ENCODE results near the gene PGS1. TPM values are rescaled to one million over a fixed set of nuclear protein-coding genes. Genes with fewer than 3 reads are reported as not detected.
A peak's percentile ranks its signal among the peaks of the same experiment; 100 is the strongest.

The PGS1 gene
- total RNA-seq, 2 experiments from 2014 or later = 46.5 to 51.0 TPM

DNA sequence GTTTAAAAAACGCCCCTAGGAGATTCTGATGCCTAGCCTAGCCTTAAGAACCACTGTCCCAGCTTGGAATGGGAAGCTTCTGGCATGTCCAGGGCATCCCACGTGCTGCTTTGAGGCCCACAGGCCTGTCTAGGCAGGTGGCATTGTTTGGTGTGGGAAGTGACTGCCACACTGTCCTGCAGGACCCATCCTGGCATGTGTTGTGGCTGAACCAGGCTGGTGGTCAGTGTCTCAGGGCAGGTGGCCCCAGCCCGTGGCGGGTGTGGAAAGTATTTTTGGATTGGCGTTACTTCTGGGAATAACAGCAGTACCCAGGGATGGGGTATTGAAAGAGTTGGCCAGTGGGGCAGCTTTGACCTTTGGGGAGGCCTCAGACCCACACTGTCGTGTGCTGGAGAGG, 27.9 kb downstream of the PGS1 start:
- no peak for DNase-seq
- H3K4me3 Mint-ChIP-seq = no peak overlapping the region
- ChIA-PET CTCF (interaction anchor here (0.6 kb wide), 1 partner anchor 470 kb away, joined by 3 read pairs; no protein-coding TSS in a partner anchor), POLR2A (interaction anchor here (1.7 kb wide), 1 partner anchor 25 kb away, joined by 5 read pairs; no protein-coding TSS in a partner anchor)
- H3K4me1 Mint-ChIP-seq (ENCODE audit: low read depth) = peaks cover 43% of the 10 kb centered on the region
- peak overlapping the region; percentile 55 for H3K27ac Mint-ChIP-seq
- no peaks in the 10 kb centered on the region for H3K9me3 Mint-ChIP-seq (ENCODE audit: insufficient read depth)
- peaks cover 40% of the 10 kb centered on the region for H3K36me3 Mint-ChIP-seq (ENCODE audit: low read depth)
- no peaks in the 10 kb centered on the region for H3K27me3 Mint-ChIP-seq (ENCODE audit: low read depth)
- ATAC-seq = no peak

DNA sequence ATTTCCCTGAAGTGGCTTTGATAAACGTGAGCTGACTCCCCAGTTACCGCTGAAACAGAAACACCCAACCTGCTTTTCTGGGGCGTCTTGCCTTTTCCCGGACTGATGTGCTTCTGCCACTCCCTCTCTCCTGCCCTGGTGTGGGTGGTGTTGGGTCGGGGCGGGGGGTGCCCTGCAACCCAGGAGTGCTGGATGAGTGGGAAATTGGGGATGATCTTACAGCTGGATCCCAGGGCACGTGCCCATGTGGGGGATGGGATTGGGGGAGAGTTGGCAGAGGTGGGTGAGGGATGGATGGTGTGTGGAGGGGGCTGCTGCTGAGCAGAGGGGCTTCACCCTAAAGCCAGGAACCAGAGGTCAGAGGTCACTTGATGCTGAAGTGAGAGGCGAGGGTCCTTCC, 28.5 kb downstream of the PGS1 start:
- ChIA-PET CTCF (no interaction called here), POLR2A (interaction anchor here (1.7 kb wide), 1 partner anchor 25 kb away, joined by 5 read pairs; no protein-coding TSS in a partner anchor)
- DNase-seq = no peak
- no peaks in the 10 kb centered on the region for H3K9me3 Mint-ChIP-seq (ENCODE audit: insufficient read depth)
- H3K36me3 Mint-ChIP-seq (ENCODE audit: low read depth) = peaks cover 38% of the 10 kb centered on the region
- no peak for ATAC-seq
- H3K4me1 Mint-ChIP-seq (ENCODE audit: low read depth) = peaks cover 47% of the 10 kb centered on the region
- H3K27me3 Mint-ChIP-seq (ENCODE audit: low read depth) = no peaks in the 10 kb centered on the region
- peak overlapping the region; percentile 55 for H3K27ac Mint-ChIP-seq
- no peak overlapping the region for H3K4me3 Mint-ChIP-seq

DNA sequence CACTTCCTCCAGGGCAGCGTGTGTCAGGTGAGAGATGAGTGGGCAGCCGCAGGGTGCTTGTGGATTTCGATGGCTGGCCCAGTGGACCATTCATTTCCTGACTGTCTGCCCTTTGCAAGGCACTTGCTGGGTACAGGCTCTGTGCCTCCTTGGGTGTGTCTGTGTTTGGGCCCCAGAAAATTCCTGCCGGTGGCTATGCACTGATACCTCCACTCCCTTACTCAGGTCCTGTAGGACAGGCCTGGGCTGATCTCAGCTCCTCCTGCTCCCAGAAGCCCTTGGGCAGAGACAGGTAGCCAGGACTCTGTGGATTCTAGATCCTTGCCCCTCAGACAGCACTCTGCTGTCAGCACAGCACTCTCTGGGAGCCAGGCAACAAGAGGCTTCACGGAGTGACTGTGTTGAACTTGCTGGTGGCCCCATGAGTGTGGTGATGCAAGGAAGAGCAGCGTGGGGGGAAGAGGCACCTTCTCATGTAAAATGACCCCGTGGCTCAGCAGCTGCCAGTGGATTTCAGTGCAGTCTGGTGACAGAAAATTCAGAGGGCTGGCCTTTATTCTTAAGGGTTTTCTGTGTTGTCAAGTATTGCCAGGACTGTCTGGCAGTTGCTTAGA, 29.0 kb downstream of the PGS1 start:
- peaks cover 35% of the 10 kb centered on the region for H3K36me3 Mint-ChIP-seq (ENCODE audit: low read depth)
- no peaks in the 10 kb centered on the region for H3K9me3 Mint-ChIP-seq (ENCODE audit: insufficient read depth)
- H3K27me3 Mint-ChIP-seq (ENCODE audit: low read depth) = no peaks in the 10 kb centered on the region
- no peak for ATAC-seq
- no peak overlapping the region for H3K4me3 Mint-ChIP-seq
- H3K4me1 Mint-ChIP-seq (ENCODE audit: low read depth) = peaks cover 53% of the 10 kb centered on the region
- no peak for DNase-seq
- H3K27ac Mint-ChIP-seq = peak overlapping the region; percentile 55
- ChIA-PET POLR2A (interaction anchor here (1.7 kb wide), 1 partner anchor 26 kb away, joined by 5 read pairs; no protein-coding TSS in a partner anchor), CTCF (no interaction called here)

DNA sequence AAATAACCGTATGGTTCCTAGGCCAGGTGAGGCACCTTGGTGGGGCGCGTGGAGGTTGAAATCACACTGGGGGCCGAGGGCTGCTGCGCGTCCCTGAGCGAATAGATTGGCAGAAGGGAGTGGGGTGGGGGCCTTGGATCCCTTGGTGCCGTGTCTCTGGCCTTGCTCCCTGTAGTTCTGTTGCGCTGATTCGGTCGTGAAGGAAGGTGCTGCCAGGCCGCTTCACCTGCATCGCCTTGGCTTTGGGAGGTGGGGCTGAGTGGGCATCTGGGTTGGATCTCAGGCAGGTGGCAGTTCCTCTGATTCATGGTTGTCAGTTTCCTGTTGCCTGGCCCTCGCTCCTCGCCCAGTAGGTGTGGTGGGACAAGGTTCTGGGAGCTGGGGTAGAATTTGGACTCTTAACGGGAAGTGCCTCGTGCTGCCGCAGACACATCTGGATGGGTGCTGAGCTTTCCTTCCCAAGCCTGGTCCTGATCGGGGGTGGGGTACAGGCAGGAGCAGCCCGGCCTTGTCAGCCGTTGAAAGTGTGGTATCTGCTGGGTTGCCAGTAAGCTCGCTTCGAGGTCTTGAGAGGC, 30.1 kb downstream of the PGS1 start:
- Mint-ChIP-seq H3K27me3 (ENCODE audit: low read depth) (no peaks in the 10 kb centered on the region), H3K36me3 (ENCODE audit: low read depth) (peaks cover 32% of the 10 kb centered on the region), H3K4me1 (ENCODE audit: low read depth) (peaks cover 63% of the 10 kb centered on the region), H3K9me3 (ENCODE audit: insufficient read depth) (no peaks in the 10 kb centered on the region), H3K27ac (peak overlapping the region; percentile 64), H3K4me3 (no peak overlapping the region)
- DNase-seq (no peak), ATAC-seq (no peak)
- POLR2A ChIA-PET = no interaction called here
- CTCF ChIA-PET = no interaction called here

DNA sequence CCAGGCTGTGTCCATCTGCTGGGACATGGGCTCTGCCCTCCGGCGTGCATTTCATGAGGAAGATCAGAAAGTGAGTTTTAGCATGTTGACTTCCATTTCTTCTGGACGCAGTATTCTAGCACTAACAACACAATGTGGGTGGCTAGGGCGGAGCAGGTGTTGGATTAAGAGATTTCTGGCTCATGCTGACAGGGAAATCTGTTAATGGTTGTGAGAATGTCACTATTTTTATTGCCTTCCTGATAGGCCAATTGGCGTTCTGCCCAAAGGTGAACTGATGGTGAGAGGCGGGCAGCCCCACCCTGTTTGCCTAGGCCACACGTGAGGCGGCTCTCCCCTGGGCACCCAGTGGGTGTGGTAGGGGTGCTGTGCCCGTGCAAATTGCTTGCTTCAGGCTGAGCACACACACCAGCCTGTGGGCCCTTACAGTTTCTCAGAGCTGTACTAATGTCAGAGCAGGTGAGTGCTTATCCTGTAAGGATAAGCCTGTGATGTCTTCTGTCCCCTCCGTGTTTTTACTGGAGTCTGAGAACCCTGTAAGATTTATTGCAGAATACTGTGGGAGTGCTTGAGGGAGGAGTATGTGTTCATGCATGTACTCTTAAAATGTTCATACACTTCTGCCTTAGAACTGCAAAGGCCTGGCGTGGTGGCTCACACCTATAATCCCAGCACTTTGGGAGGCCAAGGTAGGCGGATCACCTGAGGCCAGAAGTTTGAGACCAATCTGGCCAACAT, 30.9 kb downstream of the PGS1 start:
- H3K4me1 Mint-ChIP-seq (ENCODE audit: low read depth) = peaks cover 71% of the 10 kb centered on the region
- DNase-seq = no peak
- H3K4me3 Mint-ChIP-seq = no peak overlapping the region
- H3K36me3 Mint-ChIP-seq (ENCODE audit: low read depth) = peaks cover 27% of the 10 kb centered on the region
- no peak for ATAC-seq
- peak overlapping the region; percentile 64 for H3K27ac Mint-ChIP-seq
- POLR2A ChIA-PET = no interaction called here
- no peaks in the 10 kb centered on the region for H3K9me3 Mint-ChIP-seq (ENCODE audit: insufficient read depth)
- no peaks in the 10 kb centered on the region for H3K27me3 Mint-ChIP-seq (ENCODE audit: low read depth)
- CTCF ChIA-PET = interaction anchor here (1.3 to 1.6 kb wide), 2 partner anchors 13 to 158 kb away, joined by 3 to 6 read pairs; no protein-coding TSS in a partner anchor

DNA sequence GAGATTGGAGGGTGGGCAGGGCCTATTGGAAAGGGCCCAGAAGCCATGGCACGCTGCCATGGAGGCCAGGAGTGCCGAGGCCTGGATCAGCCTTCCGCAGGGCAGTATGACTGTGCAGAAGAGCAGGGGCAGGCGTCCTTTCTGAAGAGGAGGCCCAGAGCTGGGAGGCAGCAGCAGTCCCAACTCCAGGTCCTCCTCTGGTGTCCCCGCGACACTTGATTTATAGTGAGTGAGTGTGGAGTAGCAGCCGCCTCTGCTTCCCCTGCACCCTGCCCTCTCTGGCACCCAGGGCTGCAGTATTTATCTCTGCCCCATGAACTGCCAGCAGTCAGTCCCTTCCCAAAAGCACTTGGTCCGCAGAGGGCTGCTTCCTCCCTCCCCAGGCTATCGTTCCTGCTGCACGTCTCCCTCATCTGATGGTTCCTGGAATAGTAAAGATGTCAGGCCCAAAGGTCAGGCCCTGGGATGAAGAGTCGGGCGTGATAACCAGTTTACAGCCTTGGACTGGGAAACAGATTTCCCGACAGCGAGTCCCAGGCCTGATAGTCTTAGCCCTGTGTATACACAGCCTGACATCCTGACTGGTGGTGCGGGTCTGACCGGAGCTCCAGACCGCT, 32.9 kb downstream of the PGS1 start:
- peaks cover 31% of the 10 kb centered on the region for H3K36me3 Mint-ChIP-seq (ENCODE audit: low read depth)
- DNase-seq (no peak), ATAC-seq (no peak)
- no peaks in the 10 kb centered on the region for H3K9me3 Mint-ChIP-seq (ENCODE audit: insufficient read depth)
- CTCF ChIA-PET = interaction anchor here (0.6 to 1.8 kb wide), 10 partner anchors 8 to 50 kb away, joined by 3 to 8 read pairs (median 6); no protein-coding TSS in a partner anchor
- peak overlapping the region; percentile 74 for H3K27ac Mint-ChIP-seq
- no peak overlapping the region for H3K4me3 Mint-ChIP-seq
- H3K4me1 Mint-ChIP-seq (ENCODE audit: low read depth) = peaks cover 86% of the 10 kb centered on the region
- no peaks in the 10 kb centered on the region for H3K27me3 Mint-ChIP-seq (ENCODE audit: low read depth)
- POLR2A ChIA-PET = interaction anchor here (1.5 kb wide), 1 partner anchor 28 kb away, joined by 4 read pairs; no protein-coding TSS in a partner anchor

DNA sequence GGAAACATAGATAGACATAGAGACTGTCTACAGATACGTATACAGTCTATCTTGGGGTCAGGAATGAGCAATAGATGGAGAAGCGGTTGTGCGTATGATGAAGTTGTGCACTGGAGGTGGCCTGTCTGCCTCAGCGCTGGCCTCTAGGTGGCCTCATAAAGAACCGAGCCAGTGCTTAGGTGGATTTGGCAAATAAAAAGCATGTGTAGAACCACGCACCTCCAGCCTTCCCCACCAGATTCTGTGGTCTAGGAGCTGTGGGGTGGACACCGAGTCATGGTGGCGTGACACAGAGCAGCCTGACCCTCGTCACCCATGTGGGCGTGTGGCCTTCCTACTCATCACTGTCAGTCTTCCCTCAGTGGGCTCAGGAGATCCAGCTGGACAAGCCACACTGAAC, 34.0 kb downstream of the PGS1 start:
- Mint-ChIP-seq H3K27ac (peak overlapping the region; percentile 97), H3K36me3 (ENCODE audit: low read depth) (peaks cover 37% of the 10 kb centered on the region), H3K4me3 (peak overlapping the region; percentile 76), H3K4me1 (ENCODE audit: low read depth) (peaks cover 87% of the 10 kb centered on the region), H3K9me3 (ENCODE audit: insufficient read depth) (no peaks in the 10 kb centered on the region), H3K27me3 (ENCODE audit: low read depth) (no peaks in the 10 kb centered on the region)
- ATAC-seq (peak; percentile 17), DNase-seq (peak; percentile 59)
- POLR2A ChIA-PET = interaction anchor here (0.7 to 1.5 kb wide), 2 partner anchors 29 to 52 kb away, joined by 4 read pairs; no protein-coding TSS in a partner anchor
- CTCF ChIA-PET = interaction anchor here (0.6 to 1.8 kb wide), 13 partner anchors 9 to 68 kb away, joined by 3 to 8 read pairs (median 3); partner anchors contain the start of gene SOCS3

DNA sequence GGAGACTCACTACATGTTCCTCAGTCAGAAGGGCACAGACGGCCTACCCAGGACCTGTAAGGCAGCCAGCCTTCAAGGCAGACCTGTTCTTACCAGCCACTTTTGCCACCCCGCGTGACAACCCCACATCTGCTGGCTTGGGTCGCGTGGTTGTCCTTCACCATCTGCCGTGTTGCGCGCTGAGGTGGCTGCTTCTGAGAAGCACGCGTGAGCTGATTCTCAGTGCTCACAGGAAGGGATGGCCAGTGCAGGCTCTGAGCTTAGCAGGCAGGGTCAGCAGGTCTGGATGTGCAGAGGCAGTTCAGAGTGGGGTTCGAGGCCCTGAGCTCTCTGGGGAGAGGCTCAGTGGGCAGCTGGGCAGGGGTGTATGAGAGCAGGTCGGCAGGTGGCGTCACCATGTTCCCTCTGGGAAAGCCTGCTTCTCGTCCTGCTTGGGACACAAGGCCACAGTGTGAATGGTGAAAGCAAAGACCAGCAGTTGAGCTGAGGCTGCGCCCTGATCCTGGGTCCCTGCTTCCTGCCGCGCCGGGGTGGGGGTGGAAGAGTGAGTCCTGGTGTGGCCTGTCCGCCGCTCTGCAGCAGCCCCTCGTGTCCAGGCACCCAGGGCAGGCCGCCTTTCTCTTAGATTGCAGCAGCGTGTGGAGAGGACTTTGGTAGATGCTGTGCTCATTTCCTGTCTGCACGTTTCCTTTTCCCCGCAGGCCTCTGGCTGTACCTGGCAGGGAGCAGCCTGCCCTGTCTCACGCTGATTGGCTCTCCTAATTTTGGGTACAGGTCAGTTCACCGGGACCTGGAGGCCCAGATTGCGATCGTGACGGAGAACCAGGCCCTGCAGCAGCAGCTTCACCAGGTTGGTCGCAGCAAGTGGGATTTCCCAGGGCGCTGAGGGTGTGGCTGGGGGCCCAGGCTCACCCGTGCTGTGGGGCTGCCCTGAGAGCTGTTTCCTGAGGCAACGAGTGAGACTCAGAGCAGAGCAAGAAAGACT, 36.0 kb downstream of the PGS1 start:
- H3K36me3 Mint-ChIP-seq (ENCODE audit: low read depth) = peaks cover 43% of the 10 kb centered on the region
- H3K27me3 Mint-ChIP-seq (ENCODE audit: low read depth) = no peaks in the 10 kb centered on the region
- CTCF ChIA-PET = interaction anchor here (1.1 to 2.0 kb wide), 4 partner anchors 13 to 54 kb away, joined by 4 to 6 read pairs (median 5); partner anchors contain the start of gene SOCS3
- H3K4me1 Mint-ChIP-seq (ENCODE audit: low read depth) = peaks cover 71% of the 10 kb centered on the region
- H3K27ac Mint-ChIP-seq = peak overlapping the region; percentile 97
- no peaks in the 10 kb centered on the region for H3K9me3 Mint-ChIP-seq (ENCODE audit: insufficient read depth)
- ATAC-seq (peak; percentile 62), DNase-seq (peak; percentile 74)
- POLR2A ChIA-PET = interaction anchor here (0.6 kb wide), 4 partner anchors 36 to 466 kb away, joined by 3 read pairs; partner anchors contain the start of genes PGS1 and TNRC6C
- H3K4me3 Mint-ChIP-seq = peak overlapping the region; percentile 76

DNA sequence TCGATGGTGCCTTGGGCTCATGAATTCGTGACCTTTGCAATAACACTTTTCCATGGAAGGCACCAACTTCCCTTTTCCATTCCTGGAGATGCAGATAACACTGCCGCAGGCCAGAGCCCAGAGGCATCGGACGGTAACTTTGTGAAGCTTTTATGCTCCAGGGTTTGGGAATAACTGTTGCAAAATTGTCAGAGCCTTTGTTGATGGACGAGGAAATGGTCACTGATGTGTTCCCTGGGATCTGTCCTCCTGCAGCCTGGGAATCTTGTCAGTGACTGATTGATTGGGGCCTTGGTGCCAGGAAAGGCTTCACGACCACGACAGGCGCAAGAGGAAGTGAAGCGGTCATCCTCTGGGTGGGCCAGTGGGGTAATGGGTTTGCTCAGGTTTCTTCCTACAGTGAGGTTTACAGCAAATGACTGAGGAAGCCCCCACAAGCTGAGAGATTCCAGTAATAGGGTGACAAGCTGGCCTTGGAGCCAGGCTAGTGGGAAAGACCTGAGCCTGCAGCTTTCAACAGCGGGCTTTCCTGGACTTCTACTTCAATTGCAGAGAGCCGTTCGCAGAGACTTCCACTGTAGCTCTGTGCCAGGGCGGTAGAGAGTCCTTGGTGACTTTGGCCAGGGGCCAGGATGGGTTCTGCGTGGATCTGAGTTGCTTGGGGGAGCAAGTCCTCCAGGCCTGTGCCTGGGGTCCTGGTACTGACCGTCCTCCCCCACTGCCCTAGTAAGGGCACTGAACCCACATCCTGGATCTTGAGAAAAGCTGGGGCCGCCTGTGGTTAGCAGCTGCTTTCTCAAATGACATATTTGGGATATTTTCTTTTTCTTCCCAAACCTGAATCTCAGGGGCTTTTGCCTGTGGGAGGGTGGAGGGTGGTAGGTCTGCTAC, 37.6 kb downstream of the PGS1 start:
- ChIA-PET POLR2A (interaction anchor here (0.5 to 1.2 kb wide), 3 partner anchors 13 to 138 kb away, joined by 3 read pairs; no protein-coding TSS in a partner anchor), CTCF (interaction anchor here (1.0 to 2.0 kb wide), 5 partner anchors 31 to 164 kb away, joined by 3 to 6 read pairs (median 4); partner anchors contain the start of gene SOCS3)
- Mint-ChIP-seq H3K9me3 (ENCODE audit: insufficient read depth) (no peaks in the 10 kb centered on the region), H3K36me3 (ENCODE audit: low read depth) (peaks cover 52% of the 10 kb centered on the region), H3K4me3 (peak overlapping the region; percentile 76), H3K27ac (peak overlapping the region; percentile 69), H3K4me1 (ENCODE audit: low read depth) (peaks cover 66% of the 10 kb centered on the region), H3K27me3 (ENCODE audit: low read depth) (no peaks in the 10 kb centered on the region)
- DNase-seq = no peak
- ATAC-seq = no peak
